WTC11 (cell line): ENCODE data around the gene GRIN2A. TPM values are rescaled to one million over a fixed set of nuclear protein-coding genes. Genes with fewer than 3 reads are reported as not detected.

Experiments
- ATAC-seq: fragments of 200-7000 bp; cut with Tn5 transposase; 2 replicates; pipeline ENCODE4 v1.10.0; 2021; ENCODE audit warnings: mild to moderate bottlenecking, moderate library complexity
- CTCF ChIA-PET: fragments of 300-600 bp; sonication (Branson Sonifier 250); formaldehyde crosslinking; loops from one replicate; lab custom pipeline; 2021; ENCODE audit warnings: antibody characterized with exemption; lab: Charles Lee
- POLR2A ChIA-PET: fragments of 350-600 bp; sonication (Branson Sonifier 250); formaldehyde crosslinking; loops from one replicate; lab custom pipeline; 2021; ENCODE audit warnings: antibody characterized with exemption; lab: Charles Lee
- DNase-seq: peaks from one replicate; pipeline ENCODE4 v3.0.0; 2021; ENCODE audit warnings: low spot score
- H3K27ac Mint-ChIP-seq: 2 replicates; pipeline ENCODE4 v1.8.0; 2021; ENCODE audit warnings: mixed read lengths
- H3K27me3 Mint-ChIP-seq: 2 replicates; pipeline ENCODE4 v1.8.0; 2021; ENCODE audit warnings: low read depth, mild to moderate bottlenecking, moderate library complexity, mixed read lengths
- H3K36me3 Mint-ChIP-seq: 2 replicates; pipeline ENCODE4 v1.8.0; 2021; ENCODE audit warnings: mixed read lengths
- H3K4me1 Mint-ChIP-seq: 2 replicates; pipeline ENCODE4 v1.8.0; 2022; ENCODE audit warnings: mixed read lengths
- H3K4me3 Mint-ChIP-seq: 2 replicates; pipeline ENCODE4 v1.8.0; 2021; ENCODE audit warnings: mild to moderate bottlenecking, moderate library complexity, mixed read lengths
- H3K9me3 Mint-ChIP-seq: 2 replicates; pipeline ENCODE4 v1.8.0; 2021; ENCODE audit warnings: mixed read lengths
- ARID4B ChIP-seq: sonication (generic); formaldehyde crosslinking; IDR thresholded peaks from 2 replicates; pipeline ENCODE4 v1.8.0; 2023; ENCODE audit warnings: missing genetic modification reagents, mild to moderate bottlenecking, borderline replicate concordance
- ATF2 ChIP-seq: sonication (generic); formaldehyde crosslinking; IDR thresholded peaks from 2 replicates; pipeline ENCODE4 v1.8.1; 2022; ENCODE audit warnings: low read depth, missing genetic modification reagents, borderline replicate concordance
- CREB1 ChIP-seq: sonication (generic); formaldehyde crosslinking; IDR thresholded peaks from 2 replicates; pipeline ENCODE4 v1.8.0; 2023; ENCODE audit warnings: mild to moderate bottlenecking, missing genetic modification reagents
- E2F4 ChIP-seq: sonication (generic); formaldehyde crosslinking; IDR thresholded peaks from 2 replicates; pipeline ENCODE4 v1.8.1; 2022; ENCODE audit warnings: low read depth, mild to moderate bottlenecking, moderate library complexity, missing genetic modification reagents, borderline replicate concordance
- E2F5 ChIP-seq: sonication (generic); formaldehyde crosslinking; IDR thresholded peaks from 2 replicates; pipeline ENCODE4 v1.8.1; 2022; ENCODE audit warnings: mild to moderate bottlenecking, moderate library complexity, missing genetic modification reagents
- MYBL2 ChIP-seq: sonication (generic); formaldehyde crosslinking; IDR thresholded peaks from 2 replicates; pipeline ENCODE4 v1.8.1; 2023; ENCODE audit warnings: mild to moderate bottlenecking, moderate library complexity, missing genetic modification reagents
- NFE2L1 ChIP-seq: sonication (generic); formaldehyde crosslinking; IDR thresholded peaks from 2 replicates; pipeline ENCODE4 v1.8.1; 2023; ENCODE audit warnings: missing genetic modification reagents
- NR3C1 ChIP-seq: sonication (generic); formaldehyde crosslinking; conservative IDR thresholded peaks from 2 replicates; pipeline ENCODE4 v1.8.1; 2023; ENCODE audit warnings: low read depth, mild to moderate bottlenecking, missing genetic modification reagents
- PRRX2 ChIP-seq: fragments of 250-450 bp; sonication (Bioruptor Pico); IDR thresholded peaks from 2 replicates; pipeline ENCODE4 v1.8.0; 2021; ENCODE audit warnings: mild to moderate bottlenecking
- SMAD3 ChIP-seq: sonication (generic); formaldehyde crosslinking; IDR thresholded peaks from 2 replicates; pipeline ENCODE4 v1.8.0; 2022; ENCODE audit warnings: missing genetic modification reagents, mild to moderate bottlenecking, borderline replicate concordance
- SMAD4 ChIP-seq: sonication (generic); formaldehyde crosslinking; IDR thresholded peaks from 2 replicates; pipeline ENCODE4 v1.8.0; 2022; ENCODE audit warnings: mild to moderate bottlenecking, missing genetic modification reagents
- TEAD1 ChIP-seq: sonication (generic); formaldehyde crosslinking; IDR thresholded peaks from 2 replicates; pipeline ENCODE4 v1.8.0; 2022; ENCODE audit warnings: mild to moderate bottlenecking, missing genetic modification reagents
- ZNF121 ChIP-seq: sonication (generic); formaldehyde crosslinking; IDR thresholded peaks from 2 replicates; pipeline ENCODE4 v1.8.0; 2023; ENCODE audit warnings: missing genetic modification reagents
- ZNF317 ChIP-seq: sonication (generic); formaldehyde crosslinking; IDR thresholded peaks from 2 replicates; pipeline ENCODE4 v1.8.1; 2023; ENCODE audit warnings: low read depth, mild to moderate bottlenecking, moderate library complexity, missing genetic modification reagents, borderline replicate concordance
- ZNF423 ChIP-seq: fragments of 250-450 bp; sonication (Bioruptor Pico); IDR thresholded peaks from 2 replicates; pipeline ENCODE4 v2.1.2; 2022; ENCODE audit warnings: mild to moderate bottlenecking, moderate library complexity
- total RNA-seq: library from RNA; stranded (reverse); gene quantifications from 3 replicates; pipeline ENCODE4 v1.2.3, GENCODE V29; 2021
- TF ChIP-seq, protein P1 (sequence below): sonication (generic); formaldehyde crosslinking; IDR thresholded peaks from 2 replicates; pipeline ENCODE4 v1.8.1; 2023; ENCODE audit warnings: mild to moderate bottlenecking, missing genetic modification reagents, borderline replicate concordance
- TF ChIP-seq, protein P2 (sequence below): sonication (generic); formaldehyde crosslinking; conservative IDR thresholded peaks from 2 replicates; pipeline ENCODE4 v1.8.1; 2023; ENCODE audit warnings: mild to moderate bottlenecking, low read depth, missing genetic modification reagents, moderate library complexity

The GRIN2A gene
- total RNA-seq, 1 experiment from 2014 or later, result 3.5 TPM

GRCh38 chr16:9821970-9822369 is 360.3 kb downstream of the GRIN2A start (continued):
- TF ChIP-seq, protein P1, sequence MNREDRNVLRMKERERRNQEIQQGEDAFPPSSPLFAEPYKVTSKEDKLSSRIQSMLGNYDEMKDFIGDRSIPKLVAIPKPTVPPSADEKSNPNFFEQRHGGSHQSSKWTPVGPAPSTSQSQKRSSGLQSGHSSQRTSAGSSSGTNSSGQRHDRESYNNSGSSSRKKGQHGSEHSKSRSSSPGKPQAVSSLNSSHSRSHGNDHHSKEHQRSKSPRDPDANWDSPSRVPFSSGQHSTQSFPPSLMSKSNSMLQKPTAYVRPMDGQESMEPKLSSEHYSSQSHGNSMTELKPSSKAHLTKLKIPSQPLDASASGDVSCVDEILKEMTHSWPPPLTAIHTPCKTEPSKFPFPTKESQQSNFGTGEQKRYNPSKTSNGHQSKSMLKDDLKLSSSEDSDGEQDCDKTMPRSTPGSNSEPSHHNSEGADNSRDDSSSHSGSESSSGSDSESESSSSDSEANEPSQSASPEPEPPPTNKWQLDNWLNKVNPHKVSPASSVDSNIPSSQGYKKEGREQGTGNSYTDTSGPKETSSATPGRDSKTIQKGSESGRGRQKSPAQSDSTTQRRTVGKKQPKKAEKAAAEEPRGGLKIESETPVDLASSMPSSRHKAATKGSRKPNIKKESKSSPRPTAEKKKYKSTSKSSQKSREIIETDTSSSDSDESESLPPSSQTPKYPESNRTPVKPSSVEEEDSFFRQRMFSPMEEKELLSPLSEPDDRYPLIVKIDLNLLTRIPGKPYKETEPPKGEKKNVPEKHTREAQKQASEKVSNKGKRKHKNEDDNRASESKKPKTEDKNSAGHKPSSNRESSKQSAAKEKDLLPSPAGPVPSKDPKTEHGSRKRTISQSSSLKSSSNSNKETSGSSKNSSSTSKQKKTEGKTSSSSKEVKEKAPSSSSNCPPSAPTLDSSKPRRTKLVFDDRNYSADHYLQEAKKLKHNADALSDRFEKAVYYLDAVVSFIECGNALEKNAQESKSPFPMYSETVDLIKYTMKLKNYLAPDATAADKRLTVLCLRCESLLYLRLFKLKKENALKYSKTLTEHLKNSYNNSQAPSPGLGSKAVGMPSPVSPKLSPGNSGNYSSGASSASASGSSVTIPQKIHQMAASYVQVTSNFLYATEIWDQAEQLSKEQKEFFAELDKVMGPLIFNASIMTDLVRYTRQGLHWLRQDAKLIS, result no peak
- no peak; the same call in 1 of the 2 replicates for TF ChIP-seq ZNF423 (CRISPR knock-in tag)
- no peak for TF ChIP-seq SMAD4 (CRISPR knock-in tag)
- TF ChIP-seq MYBL2, result no peak
- no peak for TF ChIP-seq E2F4
- TF ChIP-seq ZNF317 (CRISPR knock-in tag), result no peak
- TF ChIP-seq ARID4B (CRISPR knock-in tag), result no peak

DNA sequence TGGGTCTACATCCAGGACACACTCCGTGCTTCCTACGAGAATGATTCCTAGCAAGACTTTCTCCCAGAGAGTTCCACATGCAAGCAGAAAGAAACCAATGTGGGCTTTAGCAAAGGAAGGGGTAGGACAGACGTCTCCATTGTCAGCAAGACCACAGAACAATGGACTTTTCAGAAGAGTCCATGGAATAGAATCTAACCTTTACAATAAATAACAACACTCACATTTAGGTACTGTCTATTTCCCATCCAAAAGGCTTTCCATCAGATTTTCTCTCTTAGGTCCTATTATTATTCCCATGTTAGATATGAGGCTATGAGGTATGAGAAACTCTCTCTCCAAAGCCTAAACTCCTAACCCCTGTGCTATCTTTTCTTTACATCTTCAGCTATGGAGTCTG is 360.9 kb downstream of the GRIN2A start:
- peaks cover 89% of the 10 kb centered on the region for H3K4me1 Mint-ChIP-seq
- H3K27me3 Mint-ChIP-seq, result peaks cover 18% of the 10 kb centered on the region
- CTCF ChIA-PET, result interaction anchor here (1.2 kb wide), 1 partner anchor 139 kb away, joined by 4 read pairs; no protein-coding TSS in a partner anchor
- no peak for TF ChIP-seq PRRX2 (CRISPR knock-in tag)
- TF ChIP-seq NR3C1, result no peak
- no peak for TF ChIP-seq ARID4B (CRISPR knock-in tag)
- no peak for TF ChIP-seq CREB1
- TF ChIP-seq ATF2 (CRISPR knock-in tag), result no peak
- no peak for TF ChIP-seq E2F5 (CRISPR knock-in tag)
- TF ChIP-seq NFE2L1 (CRISPR knock-in tag), result no peak
- TF ChIP-seq ZNF121 (CRISPR knock-in tag), result no peak
- TF ChIP-seq TEAD1 (CRISPR knock-in tag), result no peak
- no peak for TF ChIP-seq SMAD3 (CRISPR knock-in tag)
- TF ChIP-seq, protein P2, sequence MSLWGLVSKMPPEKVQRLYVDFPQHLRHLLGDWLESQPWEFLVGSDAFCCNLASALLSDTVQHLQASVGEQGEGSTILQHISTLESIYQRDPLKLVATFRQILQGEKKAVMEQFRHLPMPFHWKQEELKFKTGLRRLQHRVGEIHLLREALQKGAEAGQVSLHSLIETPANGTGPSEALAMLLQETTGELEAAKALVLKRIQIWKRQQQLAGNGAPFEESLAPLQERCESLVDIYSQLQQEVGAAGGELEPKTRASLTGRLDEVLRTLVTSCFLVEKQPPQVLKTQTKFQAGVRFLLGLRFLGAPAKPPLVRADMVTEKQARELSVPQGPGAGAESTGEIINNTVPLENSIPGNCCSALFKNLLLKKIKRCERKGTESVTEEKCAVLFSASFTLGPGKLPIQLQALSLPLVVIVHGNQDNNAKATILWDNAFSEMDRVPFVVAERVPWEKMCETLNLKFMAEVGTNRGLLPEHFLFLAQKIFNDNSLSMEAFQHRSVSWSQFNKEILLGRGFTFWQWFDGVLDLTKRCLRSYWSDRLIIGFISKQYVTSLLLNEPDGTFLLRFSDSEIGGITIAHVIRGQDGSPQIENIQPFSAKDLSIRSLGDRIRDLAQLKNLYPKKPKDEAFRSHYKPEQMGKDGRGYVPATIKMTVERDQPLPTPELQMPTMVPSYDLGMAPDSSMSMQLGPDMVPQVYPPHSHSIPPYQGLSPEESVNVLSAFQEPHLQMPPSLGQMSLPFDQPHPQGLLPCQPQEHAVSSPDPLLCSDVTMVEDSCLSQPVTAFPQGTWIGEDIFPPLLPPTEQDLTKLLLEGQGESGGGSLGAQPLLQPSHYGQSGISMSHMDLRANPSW (CRISPR knock-in tag), result no peak

More for the DNA sequence above, 360.9 kb downstream of the GRIN2A start:
- Mint-ChIP-seq H3K27ac (peak overlapping the region; percentile 98), H3K9me3 (no peaks in the 10 kb centered on the region), H3K36me3 (no peaks in the 10 kb centered on the region), H3K4me3 (peak overlapping the region; percentile 21; the same call in 1 of the 2 replicates)
- POLR2A ChIA-PET, result no interaction called here
- DNase-seq (no peak), ATAC-seq (peak; percentile 4; the same call in 1 of the 2 replicates)
